Neural progenitor cell (in vitro differentiated cells): Measurements from ENCODE around the gene EIF5.

Experiments used
- EZH2phosphoT487 ChIP-seq: fragments of 200-600 bp; sonication (generic); IDR thresholded peaks from 2 replicates; pipeline ENCODE4 v1.6.1; 2017; ENCODE audit warnings: antibody characterized with exemption
- TF ChIP-seq, protein P1 (sequence below): fragments of 200-600 bp; sonication (generic); IDR thresholded peaks from 2 replicates; pipeline ENCODE4 v1.5.1; 2017; ENCODE audit warnings: antibody characterized with exemption, mild to moderate bottlenecking

DNA sequence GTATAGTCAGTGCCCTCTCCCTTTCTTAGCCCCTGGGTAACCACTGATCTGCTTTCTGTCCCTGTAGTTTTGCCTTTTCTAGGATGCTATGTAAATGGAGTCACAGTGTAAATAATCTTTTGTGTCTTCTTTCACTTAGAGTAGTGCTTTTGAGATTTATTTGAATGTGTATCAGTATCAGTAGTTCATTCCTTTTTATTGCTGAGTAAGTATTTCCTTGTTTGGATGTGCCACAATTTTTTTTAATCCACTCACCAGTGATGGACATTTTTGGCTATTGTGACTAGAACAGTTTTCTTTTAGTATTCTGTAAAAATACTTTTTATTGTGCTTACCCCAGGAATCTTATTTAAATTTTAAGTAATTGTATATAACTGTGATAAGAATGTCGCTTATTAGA is 54.6 kb downstream of the EIF5 start:
- TF ChIP-seq, protein P1, sequence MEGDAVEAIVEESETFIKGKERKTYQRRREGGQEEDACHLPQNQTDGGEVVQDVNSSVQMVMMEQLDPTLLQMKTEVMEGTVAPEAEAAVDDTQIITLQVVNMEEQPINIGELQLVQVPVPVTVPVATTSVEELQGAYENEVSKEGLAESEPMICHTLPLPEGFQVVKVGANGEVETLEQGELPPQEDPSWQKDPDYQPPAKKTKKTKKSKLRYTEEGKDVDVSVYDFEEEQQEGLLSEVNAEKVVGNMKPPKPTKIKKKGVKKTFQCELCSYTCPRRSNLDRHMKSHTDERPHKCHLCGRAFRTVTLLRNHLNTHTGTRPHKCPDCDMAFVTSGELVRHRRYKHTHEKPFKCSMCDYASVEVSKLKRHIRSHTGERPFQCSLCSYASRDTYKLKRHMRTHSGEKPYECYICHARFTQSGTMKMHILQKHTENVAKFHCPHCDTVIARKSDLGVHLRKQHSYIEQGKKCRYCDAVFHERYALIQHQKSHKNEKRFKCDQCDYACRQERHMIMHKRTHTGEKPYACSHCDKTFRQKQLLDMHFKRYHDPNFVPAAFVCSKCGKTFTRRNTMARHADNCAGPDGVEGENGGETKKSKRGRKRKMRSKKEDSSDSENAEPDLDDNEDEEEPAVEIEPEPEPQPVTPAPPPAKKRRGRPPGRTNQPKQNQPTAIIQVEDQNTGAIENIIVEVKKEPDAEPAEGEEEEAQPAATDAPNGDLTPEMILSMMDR: no peak
- TF ChIP-seq EZH2phosphoT487: no peak
